HG03108 (cell line): ENCODE results near the gene FAM53A.
"Not testable (repeated sequence)": the region's sequence is repeated elsewhere in the genome, so short reads cannot be mapped to it uniquely, and the experiment has no call there.

Experiments used
- ATAC-seq: cut with Tn5 transposase; IDR thresholded peaks from one replicate; pipeline ENCODE4 v1.9.1; 2021; ENCODE audit warnings: moderate library complexity; ENCODE audit not compliant: unreplicated experiment

The FAM53A gene

GRCh38 chr4:1686440-1687036 lies 2.4 kb upstream of the FAM53A start:
- no peak for ATAC-seq

GRCh38 chr4:1685235-1686150 lies 1.4 kb upstream of the FAM53A start:
- no peak for ATAC-seq

GRCh38 chr4:1684506-1685234 lies 557 bp upstream of the FAM53A start:
- ATAC-seq, result no peak

GRCh38 chr4:1683261-1683735 lies 815 bp downstream of the FAM53A start:
- no peak for ATAC-seq

GRCh38 chr4:1682860-1683259 lies 1.3 kb downstream of the FAM53A start:
- no peak for ATAC-seq

- no peak for ATAC-seq
Measured at GRCh38 chr4:1678244-1678643, 5.9 kb downstream of the FAM53A start.

- no peak for ATAC-seq
Measured at GRCh38 chr4:1676605-1677525, 7.2 kb downstream of the FAM53A start.

- no peak for ATAC-seq
Measured at GRCh38 chr4:1675802-1676137, 8.3 kb downstream of the FAM53A start.

- ATAC-seq, result no peak
Measured at GRCh38 chr4:1675136-1675801, 8.8 kb downstream of the FAM53A start.

- ATAC-seq, result no peak
Measured at GRCh38 chr4:1674682-1675081, 9.4 kb downstream of the FAM53A start.

- no peak for ATAC-seq
Measured at GRCh38 chr4:1673671-1674070, 10.4 kb downstream of the FAM53A start.

GRCh38 chr4:1671011-1671410 lies 13.1 kb downstream of the FAM53A start:
- not testable (repeated sequence) for ATAC-seq

GRCh38 chr4:1670279-1670678 lies 13.8 kb downstream of the FAM53A start:
- no peak for ATAC-seq

GRCh38 chr4:1669850-1670249 lies 14.3 kb downstream of the FAM53A start:
- no peak for ATAC-seq

GRCh38 chr4:1669270-1669669 lies 14.8 kb downstream of the FAM53A start:
- no peak for ATAC-seq

GRCh38 chr4:1668488-1668840 lies 15.6 kb downstream of the FAM53A start:
- no peak for ATAC-seq

- ATAC-seq, result no peak
Measured at GRCh38 chr4:1667273-1667672, 16.8 kb downstream of the FAM53A start.

GRCh38 chr4:1666391-1666790 lies 17.7 kb downstream of the FAM53A start:
- ATAC-seq, result no peak

GRCh38 chr4:1664141-1664540 lies 20.0 kb downstream of the FAM53A start:
- ATAC-seq, result no peak

- no peak for ATAC-seq
Measured at GRCh38 chr4:1663549-1663948, 20.6 kb downstream of the FAM53A start.
